Measurements from ENCODE around the gene SLC35F4.

- TF ChIP-seq CTCF (conservative IDR thresholded peaks at IDR 0.05 in 1 of 2, IDR thresholded peaks at IDR 0.05 in 1 of 2; ENCODE audit: extremely low read depth in 1 of 2, insufficient read depth in 1 of 2, low read depth in 1 of 2, low read length in 2 of 2): no peak
- TF ChIP-seq EZH2 (IDR thresholded peaks at IDR 0.05; ENCODE audit: borderline replicate concordance, low read length): no peak
Observed at GRCh38 chr14:57760896-57761295, 105.0 kb downstream of the SLC35F4 start.

Data from mammary epithelial cell (primary cell).